HT1080 (cell line): Measurements from ENCODE around the gene FAM184B. TPM values are rescaled to one million over a fixed set of nuclear protein-coding genes. Genes with fewer than 3 reads are reported as not detected.
A peak's percentile ranks its signal among the peaks of the same experiment; 100 is the strongest.

Experiments used
- DNase-seq: peaks from one replicate; pipeline ENCODE4 v3.0.0-alpha.2; 2015; ENCODE audit warnings: low read depth
- total RNA-seq: library from RNA; depleted of rRNA; stranded (reverse); fragments of >200 nt; shearing (Covaris generic); gene quantifications from 2 replicates; pipeline ENCODE4 v1.2.3, GENCODE V29; 2014

The FAM184B gene
- total RNA-seq, 1 experiment from 2014 or later, result 0.02 TPM

DNA sequence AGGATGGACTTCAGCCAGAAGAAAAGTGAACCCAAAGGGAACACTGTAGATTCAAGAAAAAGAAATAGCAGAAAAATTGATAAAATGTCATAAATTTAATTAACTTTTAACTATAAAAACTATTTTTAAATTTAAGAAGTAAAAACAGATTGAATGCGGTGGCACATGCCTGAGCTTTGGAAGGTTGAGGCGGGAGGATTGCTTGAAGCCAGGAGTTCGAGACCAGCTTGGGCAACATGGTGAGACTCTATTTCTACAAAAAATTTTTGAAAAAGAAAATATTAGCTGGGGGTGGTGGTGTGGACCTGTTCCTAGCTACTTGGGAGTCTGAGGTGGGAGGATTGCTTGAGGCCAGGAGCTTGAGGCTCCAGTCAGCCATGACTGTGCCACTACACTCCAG lies 3.0 kb downstream of the FAM184B start:
- DNase-seq, result no peak

DNA sequence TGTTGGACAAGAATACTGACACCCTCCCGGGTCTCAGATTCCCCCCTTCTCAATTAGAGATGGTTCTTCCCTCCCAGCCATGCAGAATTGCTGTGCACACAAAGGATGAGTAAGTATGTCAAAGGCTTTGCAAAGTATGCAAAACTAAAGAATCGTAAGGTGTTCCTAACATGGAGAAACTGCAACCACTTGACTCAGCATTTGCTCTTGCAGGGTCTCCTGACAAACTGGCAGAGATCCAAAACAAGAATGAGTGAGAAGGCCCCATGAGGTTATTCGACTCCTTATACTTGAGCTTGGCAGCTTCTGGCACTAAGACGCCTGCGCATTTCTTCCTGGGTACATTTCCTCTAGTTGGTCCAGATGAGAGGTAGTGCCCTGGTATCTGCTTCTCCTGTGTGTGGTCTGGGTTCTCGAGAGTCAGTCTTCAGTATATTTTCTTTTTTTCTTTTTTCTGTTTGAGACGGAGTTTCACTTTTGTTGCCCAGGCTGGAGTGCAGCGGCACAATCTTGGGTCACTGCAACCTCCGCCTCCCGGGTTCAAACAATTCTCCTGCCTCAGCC lies 8.2 kb downstream of the FAM184B start:
- no peak for DNase-seq

- no peak for DNase-seq
These were observed 10.0 kb downstream of the FAM184B start for GRCh38 chr4:17771284-17771908.

GRCh38 chr4:17770845-17771244 lies 10.6 kb downstream of the FAM184B start:
- DNase-seq, result no peak

DNA sequence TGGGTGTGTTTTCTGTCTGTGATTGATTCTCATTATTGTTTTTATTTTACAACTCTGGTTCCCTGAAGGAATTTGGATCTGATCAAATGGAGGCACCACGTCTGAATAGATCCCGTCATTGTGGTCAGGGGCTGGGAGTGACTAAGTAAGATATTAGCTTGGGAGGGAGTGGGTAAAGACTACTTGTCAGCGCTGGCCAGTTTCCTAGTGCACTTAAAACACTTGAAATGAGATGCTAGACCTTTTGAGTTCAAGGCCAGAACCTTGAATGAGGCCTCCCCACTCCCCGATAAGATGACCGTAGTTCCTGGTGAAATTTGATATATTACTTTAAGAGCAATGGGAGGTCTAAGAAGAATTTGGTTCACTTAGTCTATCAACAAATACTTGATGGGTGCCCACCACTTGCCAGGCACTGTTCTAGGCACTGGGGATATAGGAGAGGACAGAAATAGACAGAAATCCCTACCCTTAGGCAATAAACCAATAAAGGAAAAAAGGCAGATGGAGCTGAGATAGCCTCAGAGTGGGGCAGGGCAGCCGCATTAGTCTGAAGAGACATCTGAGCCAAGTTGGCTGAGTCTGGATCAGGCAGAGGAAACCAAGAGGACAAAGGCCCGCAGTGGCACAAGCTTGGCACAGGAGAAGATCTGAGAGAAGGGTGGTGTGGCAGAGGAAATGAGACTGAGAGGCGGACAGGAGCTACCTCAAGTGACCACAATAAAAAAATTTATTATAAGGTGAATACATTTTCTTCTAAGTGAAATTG lies 11.8 kb downstream of the FAM184B start:
- no peak for DNase-seq

DNA sequence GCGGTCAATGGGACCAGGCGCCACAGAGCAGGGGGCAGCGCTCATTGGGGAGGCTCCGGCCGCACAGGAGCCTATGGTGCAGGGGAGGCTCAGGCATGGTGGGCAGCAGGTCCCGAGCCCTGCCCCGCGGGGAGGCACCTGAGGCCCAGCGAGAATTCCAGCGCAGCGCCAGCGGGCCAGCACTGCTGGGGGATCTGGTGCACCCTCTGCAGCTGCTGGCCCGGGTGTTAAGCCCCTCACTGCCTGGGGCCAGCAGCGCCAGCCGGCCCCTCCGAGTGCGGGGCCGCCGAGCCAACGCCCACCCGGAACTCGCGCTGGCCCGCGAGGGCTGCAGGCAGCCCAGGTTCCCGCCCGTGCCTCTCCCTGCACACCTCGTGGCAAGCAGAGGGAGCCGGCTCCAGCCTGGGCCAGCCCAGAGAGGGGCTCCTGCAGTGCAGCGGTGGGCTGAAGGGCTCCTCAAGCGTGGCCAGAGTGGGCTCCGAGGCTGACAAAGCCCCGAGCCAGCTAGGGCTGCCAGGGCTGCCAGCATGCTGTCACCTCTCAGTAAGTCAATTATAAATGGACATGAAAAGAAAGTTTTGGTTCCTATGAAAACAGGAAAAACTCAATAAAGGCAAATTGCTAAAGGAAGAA lies 14.5 kb downstream of the FAM184B start:
- DNase-seq, result no peak

DNA sequence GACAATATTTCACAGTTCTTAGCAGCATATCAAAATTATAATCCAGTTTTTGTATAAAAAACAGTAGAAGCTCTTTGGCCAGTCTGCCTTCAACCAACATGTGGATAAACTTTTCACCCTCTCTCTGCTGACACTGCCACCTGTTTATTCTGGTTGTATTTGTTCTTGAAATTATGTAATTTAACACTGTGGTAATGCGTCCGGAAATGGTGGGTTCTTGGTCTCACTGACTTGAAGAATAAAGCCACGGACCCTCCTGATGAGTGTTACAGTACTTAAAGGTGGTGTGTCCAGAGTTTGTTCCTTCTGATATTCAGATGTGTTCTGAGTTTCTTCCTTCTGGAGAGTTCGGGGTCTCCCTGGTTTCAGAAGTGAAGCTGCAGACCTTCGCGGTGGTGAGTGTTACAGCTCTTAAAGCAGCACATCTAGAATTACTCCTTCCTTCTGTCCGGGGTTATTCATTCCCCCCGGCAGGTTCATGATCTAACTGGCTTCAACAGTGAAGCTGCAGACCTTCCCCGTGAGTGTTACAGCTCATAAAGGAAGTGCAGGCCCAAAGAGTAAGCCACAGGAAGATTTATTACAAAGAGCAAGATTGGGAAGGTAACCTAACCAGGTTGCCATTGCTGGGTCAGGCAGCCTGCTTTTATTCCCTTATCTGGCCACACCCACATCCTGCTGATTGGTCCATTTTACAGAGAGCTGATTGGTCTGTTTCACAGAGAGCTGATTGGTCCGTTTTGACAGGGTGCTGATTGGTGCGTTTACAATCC lies 15.7 kb downstream of the FAM184B start:
- DNase-seq, result no peak

DNA sequence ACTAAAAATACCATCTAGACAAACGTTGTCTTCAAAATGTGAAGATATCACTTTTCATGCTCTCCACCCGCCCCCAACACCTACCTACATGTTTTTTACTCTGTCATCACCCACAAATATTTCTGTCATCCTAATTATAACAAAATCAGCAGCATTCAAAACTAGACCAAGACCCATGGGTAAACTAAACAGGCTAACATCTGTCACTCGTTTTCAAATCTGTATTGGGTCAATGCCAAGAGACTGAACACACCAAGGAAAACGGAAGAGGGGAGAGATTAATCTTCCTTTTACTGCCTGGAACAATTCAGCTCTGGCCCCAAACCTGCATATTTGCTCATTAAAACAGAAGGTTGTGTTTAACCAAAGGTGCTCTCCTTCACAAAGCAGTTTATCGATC lies 17.5 kb downstream of the FAM184B start:
- DNase-seq, result no peak

DNA sequence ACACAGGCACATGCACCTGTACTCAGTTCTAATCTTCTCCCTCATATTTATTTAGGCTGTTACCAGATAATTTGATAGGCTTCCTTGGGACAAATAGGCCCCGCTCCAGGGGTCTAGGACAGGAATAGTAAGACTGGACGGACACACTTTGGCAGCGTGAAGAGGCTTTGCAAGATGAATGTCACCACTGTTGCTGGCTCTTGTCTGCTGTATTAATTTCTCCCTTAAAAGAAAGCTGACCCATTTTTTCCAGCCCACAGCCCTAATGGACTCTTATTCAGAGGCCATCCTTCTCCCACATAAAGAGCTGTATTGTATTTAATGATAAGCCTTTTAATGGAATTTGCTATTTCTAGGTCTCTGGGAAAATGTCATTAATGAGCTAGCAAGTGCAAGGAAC lies 18.0 kb downstream of the FAM184B start:
- DNase-seq, result no peak

- peak; percentile 76 for DNase-seq
These were observed 18.7 kb downstream of the FAM184B start for GRCh38 chr4:17762726-17763125.

DNA sequence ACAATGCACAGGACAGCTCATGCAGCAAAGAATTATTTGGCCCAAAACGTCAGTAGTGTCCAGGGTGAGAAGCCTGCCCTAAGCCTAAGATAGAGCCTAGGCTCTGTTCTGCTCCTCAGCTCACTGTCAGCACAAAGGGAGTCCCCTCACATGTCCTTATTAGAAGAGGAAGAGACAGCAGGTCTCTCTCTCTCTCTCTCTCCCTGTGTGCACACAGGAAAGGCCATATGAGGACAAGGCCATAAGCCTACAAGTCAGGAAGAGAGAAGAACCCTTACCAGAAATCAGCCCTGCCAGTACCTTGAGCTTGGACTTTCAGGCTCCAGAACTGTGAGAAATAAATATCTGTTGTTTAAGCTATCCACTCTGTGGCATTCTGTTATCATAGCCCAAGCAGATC lies 20.4 kb downstream of the FAM184B start:
- no peak for DNase-seq

GRCh38 chr4:17760626-17761025 lies 20.8 kb downstream of the FAM184B start:
- no peak for DNase-seq

DNA sequence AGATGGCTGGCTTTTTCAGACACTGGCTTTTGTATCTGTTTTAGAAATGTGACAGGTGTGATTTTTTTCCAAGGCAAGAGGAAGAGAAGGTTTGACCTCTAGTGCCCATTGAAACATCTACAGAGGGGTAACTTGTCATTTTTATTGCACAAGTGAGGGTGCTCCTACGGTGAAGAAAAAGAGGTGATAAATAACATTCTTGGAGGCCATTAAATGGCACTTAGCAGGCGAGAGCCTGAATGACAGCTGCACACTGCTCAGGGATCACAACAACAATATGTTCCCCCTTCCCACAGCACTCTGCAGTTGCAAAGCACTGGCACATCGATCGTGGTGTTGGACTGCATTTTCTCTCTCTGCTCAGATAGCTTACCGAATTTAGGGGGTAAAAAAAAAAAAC lies 22.9 kb downstream of the FAM184B start:
- no peak for DNase-seq

DNA sequence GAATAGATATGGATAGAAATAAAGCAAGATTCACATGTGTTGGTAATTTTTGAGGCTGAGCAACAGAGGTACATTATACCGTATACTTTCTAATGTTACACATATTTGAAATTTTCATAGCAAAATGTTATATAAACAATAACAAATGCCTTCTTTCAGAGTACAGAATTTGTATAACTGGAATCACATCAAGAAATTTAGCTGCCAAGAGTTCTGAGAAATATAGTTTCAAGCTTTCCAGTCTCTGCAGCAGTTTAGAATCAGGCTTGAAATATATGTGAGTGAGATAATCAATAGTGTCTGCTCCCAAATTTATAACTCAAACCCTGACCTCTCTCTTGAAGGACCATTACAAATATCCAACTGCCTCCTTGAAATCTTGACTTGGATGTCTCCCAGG lies 23.8 kb downstream of the FAM184B start:
- DNase-seq, result no peak

DNA sequence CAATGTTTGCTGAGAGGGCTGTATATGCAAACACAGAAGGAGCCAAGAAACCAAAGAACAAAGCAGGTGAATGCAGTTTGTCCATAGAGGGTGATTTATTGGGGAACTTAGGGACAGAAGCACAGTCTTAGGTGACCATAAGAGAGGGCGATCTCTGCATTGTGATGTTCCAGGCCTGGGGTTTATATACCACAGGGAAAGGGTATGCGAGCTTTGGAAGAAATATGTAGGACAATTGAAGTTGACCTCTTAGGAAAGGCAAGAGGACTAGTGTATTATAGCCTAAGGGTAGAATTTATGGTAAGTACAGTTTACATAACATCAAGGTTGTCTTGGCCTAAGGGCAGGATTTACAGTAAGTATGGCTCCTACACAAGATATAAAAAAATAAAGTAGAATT lies 27.8 kb downstream of the FAM184B start:
- DNase-seq, result no peak

GRCh38 chr4:17740702-17741101 lies 40.7 kb downstream of the FAM184B start:
- DNase-seq, result no peak

DNA sequence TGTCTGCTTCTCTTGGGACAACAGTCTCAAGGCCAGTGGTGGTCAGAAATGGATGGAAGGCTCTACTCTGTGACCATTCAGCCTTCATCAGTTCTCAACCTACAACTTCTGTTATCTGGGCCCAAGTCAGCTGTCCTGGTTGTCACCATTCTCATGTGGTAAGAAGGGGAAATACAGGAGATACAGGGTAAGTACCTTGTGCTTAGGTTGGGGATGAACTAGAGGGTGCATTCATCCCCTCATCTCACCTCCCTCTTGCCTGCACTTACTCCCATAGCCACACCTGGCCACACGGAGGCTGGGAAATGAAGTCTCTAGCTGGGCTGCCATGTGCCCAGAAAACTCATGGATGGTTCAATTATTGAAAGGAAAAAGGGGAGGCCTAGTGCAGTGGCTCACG lies 44.9 kb downstream of the FAM184B start:
- DNase-seq, result no peak

DNA sequence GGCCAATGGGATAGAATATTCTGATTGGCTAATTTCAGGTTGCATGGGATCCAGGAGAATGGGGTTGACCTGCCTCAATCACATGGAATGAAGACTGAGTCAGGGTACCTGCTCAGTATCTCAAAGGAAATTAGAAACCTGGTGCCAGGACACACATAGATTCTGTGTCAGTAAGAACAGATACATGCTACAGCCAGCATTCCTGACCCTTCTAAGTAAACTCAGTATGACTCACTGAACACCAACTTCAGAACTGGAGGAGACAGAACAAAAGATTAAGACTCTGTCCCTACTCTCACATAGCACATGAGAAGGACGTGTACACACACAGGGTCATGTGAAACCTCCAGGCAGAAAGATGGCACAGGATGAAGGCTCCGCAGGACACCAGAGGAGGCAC lies 54.5 kb downstream of the FAM184B start:
- DNase-seq, result no peak

GRCh38 chr4:17723648-17724047 lies 57.8 kb downstream of the FAM184B start:
- no peak for DNase-seq

GRCh38 chr4:17722356-17722700 lies 59.1 kb downstream of the FAM184B start:
- no peak for DNase-seq

DNA sequence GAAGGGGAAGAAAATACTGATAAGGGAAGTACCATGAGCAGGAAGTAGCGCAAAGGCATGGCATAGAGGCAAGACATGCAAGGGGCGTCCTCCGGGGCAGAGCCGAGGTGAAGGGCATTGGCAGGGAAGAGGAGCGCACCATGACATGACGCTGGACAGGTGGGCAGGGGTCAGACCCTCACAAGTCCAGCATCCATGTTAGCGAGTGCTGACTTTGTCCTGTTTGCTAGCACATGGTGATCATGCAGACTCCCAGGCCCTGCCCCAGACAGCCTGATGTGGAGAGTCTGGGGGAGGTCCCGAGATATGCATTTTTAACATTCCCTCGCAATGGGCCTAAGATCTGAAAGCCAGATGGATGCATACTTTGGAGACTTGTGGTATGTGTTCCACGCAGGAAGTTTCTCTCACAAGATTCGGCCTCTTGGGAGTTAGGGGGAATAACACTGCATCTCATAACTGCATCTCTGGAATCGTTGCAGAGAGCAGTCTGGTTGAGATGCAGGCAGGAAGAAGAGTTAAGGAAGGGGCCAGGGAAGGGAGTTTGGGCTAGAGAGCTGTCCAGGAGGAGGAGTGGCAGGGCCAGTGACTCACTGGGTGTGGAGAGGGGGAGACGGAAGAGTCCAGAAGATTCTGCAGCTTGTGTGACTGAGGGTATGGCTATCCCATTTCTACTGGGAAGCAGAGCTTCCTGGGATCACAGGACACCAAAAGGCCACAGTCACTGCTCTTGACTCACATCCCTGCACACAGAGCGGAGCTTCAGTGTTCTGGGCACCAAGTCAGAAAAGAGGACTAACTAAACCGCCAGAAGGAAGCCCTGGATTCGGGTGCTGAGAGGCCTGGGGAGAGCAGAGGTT lies 59.7 kb downstream of the FAM184B start:
- peak; percentile 81 for DNase-seq
